Stomach (tissue), 9 donors: ENCODE data around the gene CELF5. TPM values are rescaled to one million over a fixed set of nuclear protein-coding genes. Genes with fewer than 3 reads are reported as not detected.

Experiments
- DNase-seq, 2 donors: peaks; one replicate each; pipeline versions ENCODE4 v3.0.0 to v3.0.0-alpha.2; 2013 to 2019
- H3K27ac ChIP-seq, 5 donors: fragments of 200-600 bp in 4 of 5; sonication (generic) in 4 of 5; one replicate each; pipeline ENCODE4 v1.5.1; 2013 to 2019; ENCODE audit warnings: mild to moderate bottlenecking in 1 of 5, moderate library complexity in 1 of 5
- H3K27me3 ChIP-seq, 3 donors: fragments of 200-600 bp; sonication (generic); one replicate each; pipeline ENCODE4 v1.5.1; 2017 to 2019; ENCODE audit warnings: mixed run types in 1 of 3
- H3K36me3 ChIP-seq, 4 donors: fragments of 200-600 bp; sonication (generic); 1 replicate in 3 of 4; 2 replicates in 1 of 4; pipeline ENCODE4 v1.5.1; 2016 to 2019
- H3K4me1 ChIP-seq, 4 donors: fragments of 200-600 bp; sonication (generic); one replicate each; pipeline ENCODE4 v1.5.1; 2016 to 2019
- H3K4me3 ChIP-seq, 4 donors: fragments of 200-600 bp; sonication (generic) in 3 of 4; one replicate each; pipeline ENCODE4 v1.5.1; 2016 to 2019; ENCODE audit warnings: mild to moderate bottlenecking in 1 of 4
- H3K9me3 ChIP-seq, 4 donors: fragments of 200-600 bp; sonication (generic); one replicate each; pipeline ENCODE4 v1.5.1; 2016 to 2019
- EP300 ChIP-seq: sonication (generic); formaldehyde crosslinking; IDR thresholded peaks from one replicate; pipeline ENCODE4 v1.6.1; 2017; ENCODE audit warnings: antibody characterized with exemption
- POLR2A ChIP-seq, 4 donors: fragments of 450-650 bp; IDR thresholded peaks; one replicate each; pipeline ENCODE4 v1.6.1; 2016; ENCODE audit warnings: antibody characterized with exemption in 4 of 4, control low read depth in 2 of 4, mild to moderate bottlenecking in 1 of 4, moderate library complexity in 1 of 4
- POLR2AphosphoS5 ChIP-seq, 3 donors: sonication (generic); formaldehyde crosslinking; IDR thresholded peaks; one replicate each; pipeline ENCODE4 v1.6.1; 2016; ENCODE audit warnings: antibody characterized with exemption in 3 of 3
- WGBS, 5 donors: extraction: QIAGEN DNeasy Blood & Tissue Kit in 3 of 5; methylation state at CpG; one replicate each; pipeline versions ENCODE4 v1.1.5 to v1.1.7; 2013 to 2018; 5-methylcytosine and 5-hydroxymethylcytosine counted together
- intact Hi-C: fragments of 100-400 bp; cut with DNase I; formaldehyde crosslinking; loops from one replicate; pipeline ENCODE4 v1.15.1; 2023; ENCODE audit warnings: low total_unique reads
- polyA plus RNA-seq, 3 donors: library from polyadenylated mRNA; stranded (reverse); fragments of 200-250 nt; gene quantifications; one replicate each; pipeline ENCODE4 v1.2.3, GENCODE V29; 2013
- total RNA-seq, 5 donors: library from RNA; depleted of rRNA; stranded (reverse); fragments of >200 nt; gene quantifications; one replicate each; pipeline versions ENCODE4 v1.1.0 to v1.2.3, GENCODE V29; 2014 to 2016
- TF ChIP-seq, protein P1 (sequence below), 7 experiments: fragments of 450-650 bp in 4 of 7; fragments of 200-600 bp in 3 of 7; sonication (generic) in 3 of 7; IDR thresholded peaks; one replicate each; pipeline ENCODE4 v1.5.1; 2016 to 2019; ENCODE audit warnings: antibody characterized with exemption in 7 of 7, control low read depth in 2 of 7, mild to moderate bottlenecking in 1 of 7
- donor health status: healthy with polysubstance abuse.
- donor health status: Bipolar disorder and iron deficiency.
- donor health status: healthy.

CELF5 gene
- total and polyA plus RNA-seq, 8 donors: 0.18 TPM; not detected in 6

DNA sequence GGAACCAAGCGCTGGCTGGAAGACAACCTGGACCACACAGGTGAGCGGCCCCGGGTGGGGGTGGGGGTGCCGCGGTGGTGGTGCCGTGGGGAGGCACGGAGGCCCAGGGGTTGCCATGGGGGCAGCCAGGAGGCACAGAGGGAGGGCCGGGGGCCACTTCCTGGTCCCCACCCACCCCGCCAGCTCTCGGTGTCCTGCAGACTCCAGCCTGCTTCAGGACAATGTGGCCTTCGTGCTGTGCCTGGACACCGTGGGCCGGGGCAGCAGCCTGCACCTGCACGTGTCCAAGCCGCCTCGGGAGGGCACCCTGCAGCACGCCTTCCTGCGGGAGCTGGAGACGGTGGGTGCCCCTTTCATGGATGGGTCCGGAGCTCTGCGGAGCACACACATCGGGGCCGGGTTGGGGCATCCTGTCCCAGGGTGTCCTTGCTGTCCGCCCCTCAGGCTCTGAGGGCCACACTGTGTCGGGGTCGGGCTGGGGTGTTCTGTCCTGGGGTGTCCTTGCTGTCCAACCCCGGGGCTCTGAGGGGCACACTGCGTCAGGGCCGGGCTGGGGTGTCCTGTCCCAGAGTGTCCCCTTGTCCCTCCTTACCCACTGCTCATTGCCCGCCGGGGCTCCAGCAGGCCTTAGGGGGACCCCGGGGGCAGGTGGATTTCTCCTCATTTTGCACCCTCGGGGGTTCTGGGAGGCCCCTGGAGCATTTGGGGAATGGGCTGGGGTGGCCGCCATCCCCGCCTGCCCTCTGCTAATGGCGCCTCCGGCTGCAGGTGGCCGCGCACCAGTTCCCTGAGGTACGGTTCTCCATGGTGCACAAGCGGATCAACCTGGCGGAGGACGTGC is 20.4 kb upstream of the CELF5 start:
- H3K4me3 ChIP-seq: no peak overlapping the region
- no peaks in the 10 kb centered on the region for H3K9me3 ChIP-seq
- no peaks in the 10 kb centered on the region for H3K27me3 ChIP-seq
- no peak for TF ChIP-seq POLR2A (IDR thresholded peaks at IDR 0.05)
- TF ChIP-seq POLR2AphosphoS5 (IDR thresholded peaks at IDR 0.05): no peak
- TF ChIP-seq, protein P1, sequence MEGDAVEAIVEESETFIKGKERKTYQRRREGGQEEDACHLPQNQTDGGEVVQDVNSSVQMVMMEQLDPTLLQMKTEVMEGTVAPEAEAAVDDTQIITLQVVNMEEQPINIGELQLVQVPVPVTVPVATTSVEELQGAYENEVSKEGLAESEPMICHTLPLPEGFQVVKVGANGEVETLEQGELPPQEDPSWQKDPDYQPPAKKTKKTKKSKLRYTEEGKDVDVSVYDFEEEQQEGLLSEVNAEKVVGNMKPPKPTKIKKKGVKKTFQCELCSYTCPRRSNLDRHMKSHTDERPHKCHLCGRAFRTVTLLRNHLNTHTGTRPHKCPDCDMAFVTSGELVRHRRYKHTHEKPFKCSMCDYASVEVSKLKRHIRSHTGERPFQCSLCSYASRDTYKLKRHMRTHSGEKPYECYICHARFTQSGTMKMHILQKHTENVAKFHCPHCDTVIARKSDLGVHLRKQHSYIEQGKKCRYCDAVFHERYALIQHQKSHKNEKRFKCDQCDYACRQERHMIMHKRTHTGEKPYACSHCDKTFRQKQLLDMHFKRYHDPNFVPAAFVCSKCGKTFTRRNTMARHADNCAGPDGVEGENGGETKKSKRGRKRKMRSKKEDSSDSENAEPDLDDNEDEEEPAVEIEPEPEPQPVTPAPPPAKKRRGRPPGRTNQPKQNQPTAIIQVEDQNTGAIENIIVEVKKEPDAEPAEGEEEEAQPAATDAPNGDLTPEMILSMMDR (IDR thresholded peaks at IDR 0.05): no peak
- no peak for TF ChIP-seq EP300
- DNase-seq: no peak
- H3K4me1 ChIP-seq: no peaks in the 10 kb centered on the region
- H3K36me3 ChIP-seq: peaks cover 38 to 97% (median 90%) of the 10 kb centered on the region in 4 donors
- intact Hi-C loops: no loop called here
- no peak overlapping the region for H3K27ac ChIP-seq
- WGBS, 5 donors: 91 to 95% (median 95%) methylated on average over 23 to 43 of the region's 43 CpGs

DNA sequence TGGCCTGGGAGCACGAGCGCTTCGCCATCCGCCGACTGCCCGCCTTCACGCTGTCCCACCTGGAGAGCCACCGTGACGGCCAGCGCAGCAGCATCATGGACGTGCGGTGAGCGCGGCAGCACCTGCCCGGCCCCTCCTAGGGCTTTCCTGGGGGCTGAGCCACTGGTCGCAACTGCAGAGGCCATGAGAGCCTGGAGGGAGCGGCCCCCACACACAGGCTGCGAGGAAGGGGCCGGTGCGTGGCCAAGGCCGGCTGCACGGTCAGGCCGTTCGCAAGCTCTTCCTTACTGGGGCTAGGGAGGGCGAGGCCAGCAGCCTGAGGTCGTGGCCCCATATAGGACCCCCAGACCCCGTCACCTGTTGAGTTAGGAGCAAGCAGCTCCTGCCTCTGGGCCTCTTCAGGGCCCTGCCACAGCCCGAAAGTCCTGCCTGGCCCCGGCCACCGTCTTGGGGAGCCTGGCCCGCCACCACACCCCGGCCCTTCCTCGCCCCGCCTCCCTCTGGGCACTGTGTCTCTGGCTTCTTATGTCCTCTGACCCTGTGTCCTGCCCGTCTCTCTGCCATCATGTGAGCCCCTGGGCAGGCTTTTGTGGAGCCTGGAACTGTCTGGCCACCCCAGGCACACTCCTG is 19.7 kb upstream of the CELF5 start:
- Histone ChIP-seq H3K4me3 (no peak overlapping the region), H3K27ac (no peak overlapping the region), H3K36me3 (peaks cover 38 to 93% (median 89%) of the 10 kb centered on the region in 4 donors), H3K4me1 (no peaks in the 10 kb centered on the region), H3K9me3 (no peaks in the 10 kb centered on the region), H3K27me3 (no peaks in the 10 kb centered on the region)
- WGBS, 5 donors: 91 to 96% (median 95%) methylated on average over 19 to 35 of the region's 35 CpGs
- intact Hi-C loops: no loop called here
- TF ChIP-seq, protein P1 (IDR thresholded peaks at IDR 0.05): no peak
- TF ChIP-seq EP300: no peak
- TF ChIP-seq POLR2AphosphoS5 (IDR thresholded peaks at IDR 0.05): no peak
- no peak for TF ChIP-seq POLR2A (IDR thresholded peaks at IDR 0.05)
- no peak for DNase-seq

DNA sequence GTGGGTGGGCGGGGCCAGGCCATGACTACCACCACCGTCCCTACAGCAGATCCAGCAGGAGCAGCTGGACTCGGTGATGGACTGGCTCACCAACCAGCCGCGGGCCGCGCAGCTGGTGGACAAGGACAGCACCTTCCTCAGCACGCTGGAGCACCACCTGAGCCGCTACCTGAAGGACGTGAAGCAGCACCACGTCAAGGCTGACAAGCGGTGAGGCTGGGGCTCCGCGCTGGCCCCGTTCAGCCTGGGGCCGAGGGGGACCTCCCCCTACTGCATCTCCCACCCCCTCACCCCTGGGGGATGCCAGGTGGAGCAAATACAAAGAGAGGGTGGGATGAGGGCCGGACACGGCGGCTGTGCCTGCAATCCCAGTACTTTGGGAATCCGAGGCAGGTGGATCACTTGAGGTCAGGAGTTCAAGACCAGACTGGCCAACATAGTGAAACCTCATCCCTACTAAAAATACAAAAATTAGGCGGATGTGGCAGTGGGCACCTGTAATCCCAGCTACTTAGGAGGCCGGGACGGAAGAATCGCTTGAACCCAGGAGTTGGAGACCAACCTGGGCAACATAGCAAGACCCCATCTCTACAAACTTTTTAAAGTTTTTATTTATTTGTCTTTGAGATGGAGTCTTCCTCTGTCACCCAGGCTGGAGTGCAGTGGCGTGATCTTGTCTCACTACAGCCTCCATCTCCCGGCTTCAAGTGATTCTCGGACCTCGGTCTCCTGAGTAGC is 18.1 kb upstream of the CELF5 start:
- no peaks in the 10 kb centered on the region for H3K4me1 ChIP-seq
- intact Hi-C loops: no loop called here
- no peaks in the 10 kb centered on the region for H3K9me3 ChIP-seq
- H3K4me3 ChIP-seq: no peak overlapping the region
- H3K27ac ChIP-seq: no peak overlapping the region
- DNase-seq: no peak
- no peak for TF ChIP-seq EP300
- TF ChIP-seq POLR2AphosphoS5 (IDR thresholded peaks at IDR 0.05): no peak
- no peak for TF ChIP-seq POLR2A (IDR thresholded peaks at IDR 0.05)
- TF ChIP-seq, protein P1 (IDR thresholded peaks at IDR 0.05): no peak
- WGBS, 5 donors: 95 to 96% (median 95%) methylated on average over 20 to 28 of the region's 28 CpGs
- H3K36me3 ChIP-seq: peaks cover 38 to 78% (median 76%) of the 10 kb centered on the region in 4 donors
- H3K27me3 ChIP-seq: no peaks in the 10 kb centered on the region
